G401 (cell line): ENCODE data around the gene RALGPS1. TPM values are rescaled to one million over a fixed set of nuclear protein-coding genes. Genes with fewer than 3 reads are reported as not detected.

Experiments
- DNase-seq: peaks from one replicate; pipeline ENCODE4 v3.0.0-alpha.2; 2015; ENCODE audit warnings: low spot score
- in situ Hi-C: cut with HindIII; loops from 2 replicates; pipeline ENCODE4 v1.10.0; 2016; ENCODE audit warnings: low sequenced_read_pairs, mixed read lengths
- total RNA-seq: library from RNA; depleted of rRNA; stranded (reverse); fragments of >200 nt; shearing (Covaris generic); gene quantifications from 2 replicates; pipeline ENCODE4 v1.2.3, GENCODE V29; 2014; rRNA removed

The RALGPS1 gene
- total RNA-seq, result 0.49 and 3.7 TPM in 2 replicates

GRCh38 chr9:126914458-126915280, at the start of gene RALGPS1:
RALGPS1 (plus strand) TSS chr9:126914782; CDS start chr9:126962290, 47,508 bp downstream.
- in situ Hi-C loops, result no loop called here
- DNase-seq, result peak; percentile 96

GRCh38 chr9:126869368-126869767, 45.2 kb upstream of the RALGPS1 start:
- no peak for DNase-seq
- in situ Hi-C loops, result no loop called here

- DNase-seq, result no peak
- in situ Hi-C loops, result no loop called here
Observed at GRCh38 chr9:126872516-126872915, 42.1 kb upstream of the RALGPS1 start.

- in situ Hi-C loops, result no loop called here
- DNase-seq, result no peak
Observed at GRCh38 chr9:126874546-126875314, 39.9 kb upstream of the RALGPS1 start.

- DNase-seq, result no peak
- in situ Hi-C loops, result no loop called here
Observed at GRCh38 chr9:126875756-126876510, 38.6 kb upstream of the RALGPS1 start.

GRCh38 chr9:126876531-126876930, 38.1 kb upstream of the RALGPS1 start:
- in situ Hi-C loops, result no loop called here
- DNase-seq, result no peak

GRCh38 chr9:126877418-126877817, 37.2 kb upstream of the RALGPS1 start:
- in situ Hi-C loops, result no loop called here

GRCh38 chr9:126879288-126879687, 35.3 kb upstream of the RALGPS1 start:
- in situ Hi-C loops, result no loop called here
- DNase-seq, result no peak

More at GRCh38 chr9:126877418-126877817, 37.2 kb upstream of the RALGPS1 start:
- DNase-seq, result no peak

- no peak for DNase-seq
- in situ Hi-C loops, result no loop called here
Observed at GRCh38 chr9:126880226-126880946, 34.2 kb upstream of the RALGPS1 start.

- in situ Hi-C loops, result no loop called here
Observed at GRCh38 chr9:126880947-126881332, 33.6 kb upstream of the RALGPS1 start.

GRCh38 chr9:126882746-126883145, 31.8 kb upstream of the RALGPS1 start:
- in situ Hi-C loops, result no loop called here
- DNase-seq, result no peak

More at GRCh38 chr9:126880947-126881332, 33.6 kb upstream of the RALGPS1 start:
- DNase-seq, result peak; percentile 78

- DNase-seq, result no peak
- in situ Hi-C loops, result no loop called here
Observed at GRCh38 chr9:126883636-126884035, 30.9 kb upstream of the RALGPS1 start.

- DNase-seq, result no peak
Observed at GRCh38 chr9:126885131-126885641, 29.4 kb upstream of the RALGPS1 start.

GRCh38 chr9:126886034-126886822, 28.4 kb upstream of the RALGPS1 start:
- in situ Hi-C loops, result no loop called here
- DNase-seq, result no peak

More at GRCh38 chr9:126885131-126885641, 29.4 kb upstream of the RALGPS1 start:
- in situ Hi-C loops, result no loop called here

GRCh38 chr9:126886897-126887296, 27.7 kb upstream of the RALGPS1 start:
- DNase-seq, result no peak
- in situ Hi-C loops, result no loop called here

- DNase-seq, result no peak
- in situ Hi-C loops, result no loop called here
Observed at GRCh38 chr9:126891676-126892075, 22.9 kb upstream of the RALGPS1 start.

- DNase-seq, result peak; percentile 41
- in situ Hi-C loops, result no loop called here
Observed at GRCh38 chr9:126893079-126893478, 21.5 kb upstream of the RALGPS1 start.

GRCh38 chr9:126894052-126894603, 20.5 kb upstream of the RALGPS1 start:
- DNase-seq, result no peak
- in situ Hi-C loops, result no loop called here
